ENCODE data around the gene CRELD1. TPM values are rescaled to one million over a fixed set of nuclear protein-coding genes. Genes with fewer than 3 reads are reported as not detected.

Gene CRELD1
- total and polyA plus RNA-seq, 10 of the 15 experiments (the other 5 are each of a cell fraction or from before 2014, with no cell fraction given): 1.3 to 15.9 (median 8.8) TPM

GRCh38 chr3:9951126-9951525 lies 17.5 kb downstream of the CRELD1 start:
- Histone ChIP-seq H4K20me1 (ENCODE audit: control insufficient read depth, insufficient read depth) (no peaks in the 10 kb centered on the region), H3K27ac (ENCODE audit: control insufficient read depth, insufficient read depth) (peak overlapping the region; percentile 69), H3K9ac (ENCODE audit: control insufficient read depth, insufficient read depth, low read length) (peak overlapping the region; percentile 72), H3K36me3 (ENCODE audit: control insufficient read depth in 2 of 2, insufficient read depth in 2 of 2, low read length in 1 of 2) (peaks cover 0 to 4% of the 10 kb centered on the region in 2 experiments; a peak in 2 of 4 replicates), H3K4me3 (peak overlapping the region; percentile 82), H3K27me3 (replicated peaks in 1 of 2; ENCODE audit: control insufficient read depth in 2 of 2, insufficient read depth in 2 of 2, low read length in 1 of 2) (no peaks in the 10 kb centered on the region), H3K4me2 (ENCODE audit: control insufficient read depth, insufficient read depth) (peak overlapping the region; percentile 96), H3K4me1 (ENCODE audit: control insufficient read depth, insufficient read depth, low read length) (peaks cover 3% of the 10 kb centered on the region; the same call in 1 of the 2 replicates), H2AFZ (ENCODE audit: control insufficient read depth, low read depth, low read length) (peak overlapping the region; percentile 56), H3K9me3 (replicated peaks; ENCODE audit: control insufficient read depth, insufficient read depth, low read length) (no peaks in the 10 kb centered on the region), H3K79me2 (ENCODE audit: control insufficient read depth, insufficient read depth, low read length) (no peaks in the 10 kb centered on the region)
- BruUV-seq (replicated peaks): no TSS peak
- in situ Hi-C loops (cut with MboI) (no loop called here), intact Hi-C loops (cut with micrococcal nuclease; ENCODE audit: unreplicated experiment) (loop anchor here (2.0 to 10.0 kb wide), 2 partner anchors 18 to 274 kb away; partner anchors contain the start of gene CRELD1)
- peak; percentile 67 for ATAC-seq
- under 1% methylated on average over 7 of the region's 7 CpGs for WGBS (ENCODE audit: insufficient coverage, insufficient replicate concordance, low lambda C conversion rate, missing lambda C conversion rate)
- ChIA-PET SMC1A (ENCODE audit: uncharacterized antibody, unreplicated experiment) (interaction anchor here (0.6 to 2.3 kb wide), 5 partner anchors 16 to 73 kb away, joined by 3 to 16 read pairs (median 5); partner anchors contain the start of genes CIDEC and CRELD1), POLR2A (interaction anchor here (1.0 to 2.3 kb wide), 7 partner anchors 9 to 241 kb away, joined by 3 to 11 read pairs (median 7); partner anchors contain the start of genes BRK1, CRELD1 and EMC3), CTCF (interaction anchor here (1.9 to 5.8 kb wide), 2 partner anchors 16 to 18 kb away, joined by 5 to 29 read pairs; partner anchors contain the start of gene CRELD1), RAD21 (ENCODE audit: unreplicated experiment) (interaction anchor here (1.0 to 5.2 kb wide), 3 partner anchors 16 to 37 kb away, joined by 3 to 24 read pairs (median 7); partner anchors contain the start of gene CRELD1)
- peak; percentile 37 for DNase-seq (ENCODE audit: low read depth, low spot score)
- peak; percentile 82 for FAIRE-seq
- 0 out of 4 replicates have a peak, but pooled peaks have one; percentile 26 to 41 for TF ChIP-seq IKZF2 (IDR thresholded peaks at IDR 0.05)
- no peak for TF ChIP-seq SIX5 (IDR thresholded peaks at IDR 0.05; ENCODE audit: low read depth, low read length, severe bottlenecking)
- TF ChIP-seq RUNX3 (IDR thresholded peaks at IDR 0.05; ENCODE audit: low read length): peak; percentile 18; the same call in 1 of the 2 replicates
- TF ChIP-seq FOS (IDR thresholded peaks at IDR 0.05; ENCODE audit: borderline replicate concordance, extremely low read depth, insufficient read length): no peak
- no peak for TF ChIP-seq SIN3A (IDR thresholded peaks at IDR 0.05; ENCODE audit: low read depth, low read length)
- no peak for TF ChIP-seq BACH1 (IDR thresholded peaks at IDR 0.05; ENCODE audit: borderline replicate concordance)
- TF ChIP-seq RCOR1 (conservative IDR thresholded peaks at IDR 0.05; ENCODE audit: low read depth, low read length): no peak
- TF ChIP-seq RELA (IDR thresholded peaks at IDR 0.05; ENCODE audit: borderline replicate concordance, partially characterized antibody): peak; percentile 21
- peak; percentile 45; the same call in 1 of the 2 replicates for TF ChIP-seq NFIC (IDR thresholded peaks at IDR 0.05; ENCODE audit: low read depth, low read length)
- TF ChIP-seq TCF12 (IDR thresholded peaks at IDR 0.05; ENCODE audit: low read depth, low read length): 0 out of 2 replicates have a peak, but pooled peaks have one; percentile 43
- 0 out of 2 replicates have a peak, but pooled peaks have one; percentile 9 for TF ChIP-seq MYB (IDR thresholded peaks at IDR 0.05; ENCODE audit: borderline replicate concordance, low read depth, low read length)
- peak; percentile 68 for TF ChIP-seq RELB (IDR thresholded peaks at IDR 0.05; ENCODE audit: low read depth)
- peak; percentile 81 for TF ChIP-seq MEF2B (IDR thresholded peaks at IDR 0.05; ENCODE audit: partially characterized antibody, poor library complexity, severe bottlenecking)
- 0 out of 2 replicates have a peak, but pooled peaks have one; percentile 20 for TF ChIP-seq NR2F1 (conservative IDR thresholded peaks at IDR 0.05)
- TF ChIP-seq CEBPZ (IDR thresholded peaks at IDR 0.05; ENCODE audit: low read depth, low read length): no peak
- TF ChIP-seq RAD21 (IDR thresholded peaks at IDR 0.05; ENCODE audit: insufficient read depth, low read depth, low read length): 0 out of 2 replicates have a peak, but pooled peaks have one; percentile 1
- no peak for TF ChIP-seq CHD2 (IDR thresholded peaks at IDR 0.05; ENCODE audit: borderline replicate concordance, low read depth, low read length)
- peak; percentile 15; the same call in 1 of the 2 replicates for TF ChIP-seq POLR2A (IDR thresholded peaks at IDR 0.05; ENCODE audit: low read depth, low read length)
- no peak for TF ChIP-seq USF1 (IDR thresholded peaks at IDR 0.05; ENCODE audit: borderline replicate concordance, extremely low read length, insufficient read depth, low read depth, low read length)
